ENCODE measurements around the gene SPTBN5. TPM values are rescaled to one million over a fixed set of nuclear protein-coding genes. Genes with fewer than 3 reads are reported as not detected.

SPTBN5 gene
- total RNA-seq, 1 donor from 2014 or later, result 0.32 TPM

DNA sequence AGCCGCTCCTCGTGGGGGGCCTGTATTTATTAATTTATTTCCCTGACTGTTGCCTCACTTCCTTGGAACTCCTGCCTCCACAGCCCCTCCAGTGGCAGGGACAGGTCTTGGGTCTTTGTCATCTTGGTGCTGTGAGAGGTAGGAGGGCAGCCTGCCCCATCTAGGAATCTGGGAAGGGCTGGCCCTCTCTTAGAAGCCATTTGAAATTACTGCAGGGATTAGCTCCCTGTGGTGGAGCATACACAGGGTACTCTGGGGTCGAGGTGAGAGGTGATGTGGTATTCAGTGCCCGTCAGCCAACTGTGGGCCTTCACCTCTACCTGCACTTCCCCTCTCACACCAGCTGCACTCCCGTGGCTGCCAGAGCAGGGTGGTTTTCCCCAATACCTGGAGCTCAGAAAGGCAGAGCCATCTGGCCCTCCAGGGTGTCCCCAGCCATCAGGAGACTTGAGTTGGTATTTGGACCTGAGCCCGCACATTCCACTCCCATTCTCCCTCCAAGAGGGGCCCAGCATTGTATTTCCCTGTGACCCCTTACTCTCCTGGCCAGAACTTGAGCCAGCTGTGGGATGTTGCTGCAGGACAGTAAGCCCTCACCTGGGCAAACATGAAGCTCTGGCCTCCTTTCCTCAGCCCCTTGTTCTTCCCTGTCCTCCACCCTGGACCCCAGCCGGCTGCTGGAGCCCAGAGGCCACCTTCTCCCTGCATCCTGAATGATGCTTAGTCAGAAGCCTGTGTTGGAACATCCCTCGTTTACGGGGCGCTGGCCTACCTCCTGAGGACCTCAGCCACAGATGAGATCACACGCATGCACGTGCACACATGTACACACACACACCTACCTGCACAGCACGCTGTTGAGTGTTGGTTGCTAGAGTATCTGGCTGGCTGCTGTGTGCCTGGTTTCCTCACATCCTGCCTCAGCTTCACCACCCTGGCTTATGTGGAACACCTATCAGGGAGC is 68.0 kb downstream of the SPTBN5 start:
- Mint-ChIP-seq H3K4me3 (ENCODE audit: unreplicated experiment) (peak overlapping the region; percentile 61), H3K36me3 (ENCODE audit: unreplicated experiment) (peaks cover 8% of the 10 kb centered on the region), H3K4me1 (ENCODE audit: low read depth, unreplicated experiment) (peaks cover 8% of the 10 kb centered on the region), H3K27ac (ENCODE audit: unreplicated experiment) (no peak overlapping the region), H3K9me3 (ENCODE audit: unreplicated experiment) (peaks cover 4% of the 10 kb centered on the region), H3K27me3 (ENCODE audit: unreplicated experiment) (peaks cover 16% of the 10 kb centered on the region)
- TF ChIP-seq, protein P1, sequence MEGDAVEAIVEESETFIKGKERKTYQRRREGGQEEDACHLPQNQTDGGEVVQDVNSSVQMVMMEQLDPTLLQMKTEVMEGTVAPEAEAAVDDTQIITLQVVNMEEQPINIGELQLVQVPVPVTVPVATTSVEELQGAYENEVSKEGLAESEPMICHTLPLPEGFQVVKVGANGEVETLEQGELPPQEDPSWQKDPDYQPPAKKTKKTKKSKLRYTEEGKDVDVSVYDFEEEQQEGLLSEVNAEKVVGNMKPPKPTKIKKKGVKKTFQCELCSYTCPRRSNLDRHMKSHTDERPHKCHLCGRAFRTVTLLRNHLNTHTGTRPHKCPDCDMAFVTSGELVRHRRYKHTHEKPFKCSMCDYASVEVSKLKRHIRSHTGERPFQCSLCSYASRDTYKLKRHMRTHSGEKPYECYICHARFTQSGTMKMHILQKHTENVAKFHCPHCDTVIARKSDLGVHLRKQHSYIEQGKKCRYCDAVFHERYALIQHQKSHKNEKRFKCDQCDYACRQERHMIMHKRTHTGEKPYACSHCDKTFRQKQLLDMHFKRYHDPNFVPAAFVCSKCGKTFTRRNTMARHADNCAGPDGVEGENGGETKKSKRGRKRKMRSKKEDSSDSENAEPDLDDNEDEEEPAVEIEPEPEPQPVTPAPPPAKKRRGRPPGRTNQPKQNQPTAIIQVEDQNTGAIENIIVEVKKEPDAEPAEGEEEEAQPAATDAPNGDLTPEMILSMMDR (IDR thresholded peaks at IDR 0.05; ENCODE audit: partially characterized antibody, unreplicated experiment), result no peak
- no peak for DNase-seq

DNA sequence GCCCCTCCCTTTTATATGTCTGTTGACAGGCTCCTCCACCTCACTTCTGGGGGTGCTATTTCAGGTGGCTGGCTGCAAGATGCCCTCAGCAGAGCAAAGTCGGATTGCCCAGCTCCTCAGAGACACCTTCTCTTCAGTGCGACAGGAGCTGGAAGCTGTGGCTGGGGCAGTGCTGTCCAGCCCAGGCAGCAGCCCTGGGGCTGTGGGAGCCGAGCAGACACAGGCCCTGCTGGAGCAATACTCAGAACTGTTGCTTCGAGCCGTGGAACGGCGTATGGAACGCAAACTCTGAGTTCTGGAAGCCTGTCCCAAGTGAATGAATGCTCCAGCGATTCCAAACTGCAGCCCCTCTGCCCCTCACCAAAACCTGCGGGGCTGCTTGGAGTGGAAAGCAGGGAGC is 68.7 kb downstream of the SPTBN5 start:
- Mint-ChIP-seq H3K27me3 (ENCODE audit: unreplicated experiment) (peaks cover 16% of the 10 kb centered on the region), H3K27ac (ENCODE audit: unreplicated experiment) (no peak overlapping the region), H3K4me1 (ENCODE audit: low read depth, unreplicated experiment) (peaks cover 8% of the 10 kb centered on the region), H3K36me3 (ENCODE audit: unreplicated experiment) (peaks cover 8% of the 10 kb centered on the region), H3K9me3 (ENCODE audit: unreplicated experiment) (peaks cover 6% of the 10 kb centered on the region), H3K4me3 (ENCODE audit: unreplicated experiment) (no peak overlapping the region)
- no peak for DNase-seq
- TF ChIP-seq, protein P1 (IDR thresholded peaks at IDR 0.05; ENCODE audit: partially characterized antibody, unreplicated experiment), result no peak

DNA sequence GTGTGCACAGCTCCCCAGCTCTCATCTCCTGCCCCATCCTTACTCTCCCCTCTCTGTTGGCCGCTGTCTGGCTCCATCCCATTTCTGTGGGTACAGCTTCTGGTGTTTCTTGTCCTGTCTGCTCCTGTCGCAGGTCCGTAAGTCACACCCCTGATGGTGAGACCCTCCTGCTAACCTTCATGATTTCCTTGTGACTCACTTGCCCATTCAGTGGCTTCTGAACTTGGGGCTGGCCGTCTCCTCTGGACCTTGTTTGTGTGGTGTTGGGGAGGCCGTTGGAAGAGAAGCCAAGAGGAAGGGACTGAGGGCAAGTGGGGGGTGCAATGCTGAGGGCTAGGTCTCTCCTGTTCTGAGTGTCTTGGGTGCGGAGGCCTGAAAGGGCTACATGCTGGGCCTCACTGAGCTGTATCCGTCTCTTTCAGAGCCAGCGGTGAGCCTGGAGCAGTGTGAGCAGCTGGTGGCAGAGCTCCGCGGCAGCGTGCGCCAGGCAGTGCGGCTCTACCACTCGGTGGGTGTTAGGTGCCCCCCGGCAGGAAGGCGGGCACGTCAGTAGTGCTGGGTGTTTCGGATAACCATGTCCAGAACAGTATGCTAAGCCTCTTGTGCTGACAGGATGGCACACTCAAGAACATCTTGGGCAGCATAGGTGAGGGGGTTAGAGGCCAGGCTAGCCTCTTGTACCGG is 69.6 kb downstream of the SPTBN5 start:
- H3K9me3 Mint-ChIP-seq (ENCODE audit: unreplicated experiment), result peaks cover 6% of the 10 kb centered on the region
- no peak overlapping the region for H3K27ac Mint-ChIP-seq (ENCODE audit: unreplicated experiment)
- H3K4me3 Mint-ChIP-seq (ENCODE audit: unreplicated experiment), result no peak overlapping the region
- peaks cover 8% of the 10 kb centered on the region for H3K4me1 Mint-ChIP-seq (ENCODE audit: low read depth, unreplicated experiment)
- peaks cover 14% of the 10 kb centered on the region for H3K27me3 Mint-ChIP-seq (ENCODE audit: unreplicated experiment)
- no peak for DNase-seq
- TF ChIP-seq, protein P1 (IDR thresholded peaks at IDR 0.05; ENCODE audit: partially characterized antibody, unreplicated experiment), result no peak
- peaks cover 8% of the 10 kb centered on the region for H3K36me3 Mint-ChIP-seq (ENCODE audit: unreplicated experiment)

DNA sequence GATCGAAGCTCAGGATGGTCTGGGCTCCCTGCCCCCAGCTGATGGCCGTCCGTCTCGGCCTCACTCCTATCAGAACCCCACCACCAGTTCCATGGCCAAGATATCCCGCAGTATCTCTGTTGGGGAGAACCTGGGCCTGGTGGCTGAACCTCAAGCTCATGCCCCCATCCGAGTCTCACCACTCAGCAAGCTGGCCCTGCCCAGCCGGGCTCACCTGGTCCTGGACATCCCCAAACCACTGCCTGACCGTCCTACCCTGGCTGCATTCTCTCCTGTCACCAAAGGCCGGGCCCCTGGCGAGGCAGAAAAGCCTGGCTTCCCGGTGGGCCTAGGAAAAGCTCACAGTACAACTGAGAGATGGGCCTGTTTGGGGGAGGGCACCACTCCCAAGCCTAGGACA is 70.4 kb downstream of the SPTBN5 start:
- H3K27me3 Mint-ChIP-seq (ENCODE audit: unreplicated experiment), result peaks cover 11% of the 10 kb centered on the region
- no peak overlapping the region for H3K27ac Mint-ChIP-seq (ENCODE audit: unreplicated experiment)
- H3K9me3 Mint-ChIP-seq (ENCODE audit: unreplicated experiment), result peaks cover 4% of the 10 kb centered on the region
- peaks cover 3% of the 10 kb centered on the region for H3K36me3 Mint-ChIP-seq (ENCODE audit: unreplicated experiment)
- H3K4me1 Mint-ChIP-seq (ENCODE audit: low read depth, unreplicated experiment), result peaks cover 2% of the 10 kb centered on the region
- no peak for DNase-seq
- TF ChIP-seq, protein P1 (IDR thresholded peaks at IDR 0.05; ENCODE audit: partially characterized antibody, unreplicated experiment), result no peak
- no peak overlapping the region for H3K4me3 Mint-ChIP-seq (ENCODE audit: unreplicated experiment)
